GM21367 (cell line): ENCODE measurements around the gene GOLGA1.
"Not testable (repeated sequence)": the region's sequence is repeated elsewhere in the genome, so short reads cannot be mapped to it uniquely, and the experiment has no call there.

Experiments used
- ATAC-seq: cut with Tn5 transposase; IDR thresholded peaks from one replicate; pipeline ENCODE4 v1.9.1; 2021; ENCODE audit not compliant: unreplicated experiment

The GOLGA1 gene

DNA sequence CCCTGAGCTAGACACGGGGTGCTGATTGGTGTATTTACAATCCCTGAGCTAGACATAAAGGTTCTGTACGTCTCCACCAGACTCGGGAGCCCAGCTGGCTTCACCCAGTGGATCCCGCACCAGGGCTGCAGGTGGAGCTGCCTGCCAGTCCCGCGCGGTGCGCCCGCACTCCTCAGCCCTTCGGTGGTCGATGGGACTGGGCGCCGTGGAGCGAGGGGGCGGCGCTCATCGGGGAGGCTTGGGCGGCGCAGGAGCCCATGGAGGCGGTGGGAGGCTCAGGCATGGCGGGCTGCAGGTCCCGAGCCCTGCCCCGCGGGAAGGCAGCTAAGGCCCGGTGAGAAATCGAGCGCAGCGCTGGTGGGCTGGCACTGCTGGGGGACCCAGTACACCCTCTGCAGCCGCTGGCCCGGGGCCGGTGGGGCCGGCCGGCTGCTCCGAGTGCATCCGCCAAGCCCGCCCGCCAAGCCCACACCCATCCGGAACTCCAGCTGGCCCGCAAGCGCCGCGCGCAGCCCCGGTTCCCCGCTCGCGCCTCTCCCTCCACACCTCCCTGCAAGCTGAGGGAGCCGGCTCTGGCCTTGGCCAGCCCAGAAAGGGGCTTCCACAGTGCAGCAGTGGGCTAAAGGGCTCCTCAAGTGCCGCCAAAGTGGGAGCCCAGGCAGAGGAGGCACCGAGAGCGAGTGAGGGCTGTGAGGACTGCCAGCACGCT is 102.2 kb downstream of the GOLGA1 start:
- not testable (repeated sequence) for ATAC-seq

GRCh38 chr9:124838132-124838531 is 102.8 kb downstream of the GOLGA1 start:
- ATAC-seq: not testable (repeated sequence)

DNA sequence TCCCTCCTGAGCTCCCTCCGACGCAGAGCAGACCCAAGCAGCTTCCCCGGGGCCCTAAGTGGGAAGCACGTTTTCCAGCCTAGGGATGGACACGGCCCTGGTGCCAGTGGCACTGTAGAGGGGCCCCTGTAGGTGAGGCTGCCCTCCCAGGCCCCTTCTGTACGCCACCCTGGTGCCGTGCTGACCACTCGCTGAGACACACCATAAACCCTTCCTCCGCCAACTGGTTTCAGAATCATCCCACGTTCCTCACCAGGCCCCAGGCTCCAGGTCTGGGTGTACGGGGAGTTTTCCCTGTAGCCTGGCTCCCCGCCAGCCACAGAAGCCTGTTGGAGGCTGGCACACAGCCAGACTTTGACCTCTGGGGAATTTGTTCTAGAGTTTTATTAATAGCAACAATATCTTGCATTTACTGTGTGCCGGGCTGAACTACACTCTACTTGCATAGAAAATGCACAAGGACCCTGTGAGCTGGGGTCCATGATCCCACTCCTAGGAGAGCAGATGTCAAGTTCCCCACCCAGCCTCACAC is 105.8 kb downstream of the GOLGA1 start:
- ATAC-seq: no peak

DNA sequence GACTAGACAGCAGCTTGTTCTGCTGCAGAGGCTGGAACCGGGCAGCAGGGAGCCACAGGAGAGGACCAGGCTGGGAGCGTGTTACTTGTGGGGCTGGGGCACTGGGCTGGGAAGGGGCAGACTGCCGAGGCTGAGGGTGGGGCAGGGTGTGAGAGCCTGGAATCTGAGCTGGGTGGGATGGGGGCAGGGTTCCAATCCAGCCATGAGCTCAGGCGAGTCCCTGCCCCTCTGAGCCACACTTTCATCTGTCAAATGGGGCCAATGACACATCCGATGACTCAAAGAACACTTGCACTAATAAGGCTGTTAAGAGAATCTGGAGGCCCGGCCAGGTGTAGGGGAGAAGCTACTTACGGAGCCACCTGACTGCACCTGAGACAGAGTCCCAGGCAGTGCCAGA is 106.3 kb downstream of the GOLGA1 start:
- ATAC-seq: no peak

DNA sequence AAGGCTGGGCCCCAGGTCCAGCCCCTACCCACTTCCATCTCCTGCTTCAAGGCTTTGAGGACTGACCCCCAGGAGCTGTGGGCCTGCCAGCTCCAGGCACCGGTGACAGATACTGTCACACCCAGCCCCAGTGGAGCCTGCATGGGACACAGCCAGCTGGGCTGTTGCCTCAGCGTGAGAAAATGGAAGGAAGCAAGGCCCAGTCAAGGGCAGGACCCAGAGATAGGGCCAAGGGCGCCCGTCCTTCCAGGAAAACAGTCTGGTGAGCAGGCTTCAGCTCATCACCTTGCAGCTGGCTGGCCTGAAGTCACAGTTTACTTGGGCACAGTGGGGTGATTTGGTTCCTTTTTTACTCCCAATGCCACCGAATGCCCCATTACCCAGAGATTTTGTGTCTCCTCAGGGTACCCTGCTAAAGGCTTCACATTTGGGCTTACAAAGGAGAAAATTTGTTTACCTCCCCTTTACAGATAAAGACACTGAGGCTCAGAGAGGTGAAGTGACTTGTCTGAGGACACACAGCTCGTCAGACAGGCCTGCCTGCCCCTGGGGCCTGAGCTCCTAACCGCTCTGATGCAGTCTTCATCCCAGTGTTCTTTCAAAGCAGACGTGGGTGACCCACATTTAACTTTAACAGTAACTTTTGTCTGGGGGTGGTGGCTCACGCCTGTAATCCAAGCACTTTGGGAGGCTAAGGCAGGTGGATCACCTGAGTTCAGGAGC is 109.1 kb downstream of the GOLGA1 start:
- no peak for ATAC-seq

GRCh38 chr9:124830593-124830992 is 110.3 kb downstream of the GOLGA1 start:
- ATAC-seq: no peak

GRCh38 chr9:124829334-124829669 is 111.6 kb downstream of the GOLGA1 start:
- no peak for ATAC-seq

GRCh38 chr9:124828489-124829333 is 112.2 kb downstream of the GOLGA1 start:
- no peak for ATAC-seq
